GM13977 (cell line): ENCODE results near the gene MED13L.

Source experiments
- DNase-seq: peaks from one replicate; pipeline ENCODE4 v3.0.0; 2012; ENCODE audit warnings: low spot score
- CTCF ChIP-seq: IDR thresholded peaks from 2 replicates; pipeline ENCODE4 v1.5.1; 2012; ENCODE audit warnings: mild to moderate bottlenecking, control low read depth; ENCODE audit not compliant: insufficient read depth; ENCODE audit errors: extremely low read depth, missing control alignments
- in situ Hi-C: fragments of 300-500 bp; cut with MboI; formaldehyde crosslinking; loops from one replicate; pipeline ENCODE4 v1.12.0; 2022; ENCODE audit warnings: low sequenced_read_pairs, low pct_unique_long_range_greater_than_20kb, mixed read lengths, inconsistent platforms; ENCODE audit not compliant: unreplicated experiment

Gene MED13L

GRCh38 chr12:116319898-116320621 is 42.6 kb upstream of the MED13L start:
- no peak for TF ChIP-seq CTCF
- in situ Hi-C loops, result no loop called here
- DNase-seq, result no peak

- in situ Hi-C loops, result no loop called here
- no peak for DNase-seq
- no peak for TF ChIP-seq CTCF
Measured at GRCh38 chr12:116319233-116319897, 41.9 kb upstream of the MED13L start.

GRCh38 chr12:116318576-116319232 is 41.2 kb upstream of the MED13L start:
- TF ChIP-seq CTCF, result no peak
- no peak for DNase-seq
- in situ Hi-C loops, result no loop called here

GRCh38 chr12:116317986-116318575 is 40.6 kb upstream of the MED13L start:
- DNase-seq, result no peak
- in situ Hi-C loops, result no loop called here
- no peak for TF ChIP-seq CTCF

- no peak for DNase-seq
- TF ChIP-seq CTCF, result no peak
- in situ Hi-C loops, result no loop called here
Measured at GRCh38 chr12:116317139-116317538, 39.6 kb upstream of the MED13L start.

- in situ Hi-C loops, result no loop called here
- no peak for TF ChIP-seq CTCF
- no peak for DNase-seq
Measured at GRCh38 chr12:116314477-116314876, 37.0 kb upstream of the MED13L start.
